Nephron progenitor cell (in vitro differentiated cells): ENCODE data around the gene ATF5.
A peak's percentile ranks its signal among the peaks of the same experiment; 100 is the strongest.
"Not testable (repeated sequence)": the region's sequence is repeated elsewhere in the genome, so short reads cannot be mapped to it uniquely, and the experiment has no call there.

Source experiments
- DNase-seq: peaks from one replicate; pipeline ENCODE4 v3.0.0; 2021
- H3K27ac Mint-ChIP-seq: 2 replicates; pipeline ENCODE4 v1.8.0; 2021; ENCODE audit warnings: mild to moderate bottlenecking, moderate library complexity, mixed read lengths
- H3K27me3 Mint-ChIP-seq: 2 replicates; pipeline ENCODE4 v1.8.0; 2021; ENCODE audit warnings: mild to moderate bottlenecking, low read depth, mixed read lengths; ENCODE audit not compliant: poor library complexity
- H3K36me3 Mint-ChIP-seq: 2 replicates; pipeline ENCODE4 v1.8.0; 2021; ENCODE audit warnings: low read depth, mixed read lengths
- H3K4me1 Mint-ChIP-seq: 2 replicates; pipeline ENCODE4 v1.8.0; 2021; ENCODE audit warnings: mixed read lengths
- H3K4me3 Mint-ChIP-seq: 2 replicates; pipeline ENCODE4 v1.8.0; 2021; ENCODE audit warnings: mild to moderate bottlenecking, moderate library complexity, mixed read lengths
- H3K9me3 Mint-ChIP-seq: 2 replicates; pipeline ENCODE4 v1.8.0; 2021; ENCODE audit warnings: mild to moderate bottlenecking, moderate library complexity, mixed read lengths
- TF ChIP-seq, protein P1 (sequence below): fragments of 200-600 bp; sonication (generic); IDR thresholded peaks from 2 replicates; pipeline ENCODE4 v1.5.0; 2021; ENCODE audit warnings: antibody characterized with exemption

Gene ATF5

DNA sequence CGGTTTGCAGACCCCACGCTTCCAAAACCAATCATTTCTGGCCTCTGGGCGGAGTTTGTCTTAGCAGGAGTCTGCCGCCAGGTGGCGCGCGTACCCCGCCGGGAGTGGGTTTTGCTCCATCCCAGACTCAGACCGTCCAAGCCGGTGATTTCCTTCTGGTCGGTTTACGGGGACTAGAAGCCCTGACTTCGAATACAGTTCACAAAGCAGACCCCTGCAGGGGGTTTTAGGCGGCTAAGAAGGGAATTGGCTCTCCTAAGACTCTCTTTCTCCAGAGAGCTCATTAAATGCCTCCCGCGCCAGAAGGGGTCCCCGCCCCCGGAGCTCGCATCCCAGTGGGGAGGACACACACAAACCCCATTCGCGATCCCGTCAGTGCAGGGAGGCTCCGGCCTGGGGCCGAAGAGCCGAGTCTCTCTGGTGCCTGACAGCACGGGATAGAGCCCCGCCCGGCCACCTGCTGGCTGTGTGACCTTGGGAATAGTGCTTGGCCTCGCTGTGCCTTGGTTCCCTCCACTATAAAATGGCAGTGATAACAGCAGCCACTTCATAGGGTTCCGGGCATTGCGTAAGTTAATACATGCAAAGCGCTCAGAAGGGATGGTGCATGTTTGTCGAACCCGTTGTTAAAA, 8.9 kb downstream of the ATF5 start:
- DNase-seq: peak; percentile 93
- Mint-ChIP-seq H3K4me3 (no peak overlapping the region), H3K4me1 (peaks cover 17% of the 10 kb centered on the region), H3K27me3 (peaks cover 21% of the 10 kb centered on the region), H3K9me3 (no peaks in the 10 kb centered on the region), H3K27ac (no peak overlapping the region), H3K36me3 (peaks cover 9% of the 10 kb centered on the region)
- TF ChIP-seq, protein P1, sequence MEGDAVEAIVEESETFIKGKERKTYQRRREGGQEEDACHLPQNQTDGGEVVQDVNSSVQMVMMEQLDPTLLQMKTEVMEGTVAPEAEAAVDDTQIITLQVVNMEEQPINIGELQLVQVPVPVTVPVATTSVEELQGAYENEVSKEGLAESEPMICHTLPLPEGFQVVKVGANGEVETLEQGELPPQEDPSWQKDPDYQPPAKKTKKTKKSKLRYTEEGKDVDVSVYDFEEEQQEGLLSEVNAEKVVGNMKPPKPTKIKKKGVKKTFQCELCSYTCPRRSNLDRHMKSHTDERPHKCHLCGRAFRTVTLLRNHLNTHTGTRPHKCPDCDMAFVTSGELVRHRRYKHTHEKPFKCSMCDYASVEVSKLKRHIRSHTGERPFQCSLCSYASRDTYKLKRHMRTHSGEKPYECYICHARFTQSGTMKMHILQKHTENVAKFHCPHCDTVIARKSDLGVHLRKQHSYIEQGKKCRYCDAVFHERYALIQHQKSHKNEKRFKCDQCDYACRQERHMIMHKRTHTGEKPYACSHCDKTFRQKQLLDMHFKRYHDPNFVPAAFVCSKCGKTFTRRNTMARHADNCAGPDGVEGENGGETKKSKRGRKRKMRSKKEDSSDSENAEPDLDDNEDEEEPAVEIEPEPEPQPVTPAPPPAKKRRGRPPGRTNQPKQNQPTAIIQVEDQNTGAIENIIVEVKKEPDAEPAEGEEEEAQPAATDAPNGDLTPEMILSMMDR: peak; percentile 96

DNA sequence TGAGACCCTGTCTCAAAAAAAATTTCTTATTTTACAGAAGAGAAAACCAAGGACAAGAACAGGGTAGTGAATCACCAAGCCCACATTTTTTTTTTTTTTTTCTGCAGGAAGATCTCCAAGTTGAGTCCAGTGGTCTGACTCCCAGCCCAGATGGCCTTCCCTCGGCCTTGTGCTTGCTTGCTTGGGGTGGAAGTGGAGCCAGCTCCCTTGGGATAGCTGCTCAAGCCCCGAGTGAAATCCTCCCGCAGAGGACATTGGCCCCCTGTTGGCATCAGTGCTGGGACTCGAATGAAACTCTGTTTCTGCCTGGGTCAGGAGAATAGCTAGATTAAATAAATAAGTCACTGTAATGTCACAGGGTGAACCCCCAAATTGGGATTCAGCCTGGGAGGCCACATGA, 9.7 kb downstream of the ATF5 start:
- H3K27ac Mint-ChIP-seq: no peak overlapping the region
- DNase-seq: no peak
- no peaks in the 10 kb centered on the region for H3K9me3 Mint-ChIP-seq
- H3K4me3 Mint-ChIP-seq: no peak overlapping the region
- H3K4me1 Mint-ChIP-seq: peaks cover 17% of the 10 kb centered on the region
- TF ChIP-seq, protein P1: no peak
- peaks cover 27% of the 10 kb centered on the region for H3K27me3 Mint-ChIP-seq
- peaks cover 2% of the 10 kb centered on the region for H3K36me3 Mint-ChIP-seq

DNA sequence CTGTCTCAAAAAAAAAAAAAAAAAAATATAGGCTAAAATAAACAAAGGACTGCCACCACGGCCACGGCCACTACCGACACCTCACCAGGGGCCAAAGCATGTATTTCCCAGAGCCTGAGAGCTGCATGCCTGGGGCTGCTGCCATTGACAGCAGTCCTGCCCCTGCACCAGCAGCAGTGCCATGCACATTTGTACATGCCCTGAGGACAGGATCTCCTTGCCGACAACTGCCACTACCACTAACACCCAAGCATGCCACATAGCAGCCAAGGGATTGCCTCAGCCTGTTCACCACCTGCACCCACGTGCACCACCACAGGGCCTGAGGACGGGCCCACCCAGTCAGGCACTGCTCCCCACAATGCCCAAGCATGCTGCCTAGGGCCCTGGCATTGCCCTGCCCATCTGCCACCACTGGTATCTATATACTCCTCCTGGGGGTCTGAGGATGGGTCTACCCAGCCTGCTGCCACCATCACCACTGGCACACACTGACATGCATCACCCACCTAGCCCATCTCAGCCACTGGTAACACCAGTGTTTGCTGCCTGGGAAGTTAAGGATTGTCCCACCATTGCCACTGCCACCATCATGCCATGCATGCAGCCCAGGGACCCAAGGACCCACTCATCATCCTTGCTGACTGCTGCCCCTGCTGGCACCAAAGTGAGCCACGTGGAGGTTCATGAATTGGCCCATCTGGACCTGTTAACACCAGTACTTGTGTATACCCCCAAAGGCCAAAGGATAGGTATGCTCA, 10.9 kb downstream of the ATF5 start:
- H3K27me3 Mint-ChIP-seq: peaks cover 27% of the 10 kb centered on the region
- peaks cover 17% of the 10 kb centered on the region for H3K4me1 Mint-ChIP-seq
- H3K36me3 Mint-ChIP-seq: no peaks in the 10 kb centered on the region
- H3K27ac Mint-ChIP-seq: no peak overlapping the region
- H3K9me3 Mint-ChIP-seq: no peaks in the 10 kb centered on the region
- H3K4me3 Mint-ChIP-seq: no peak overlapping the region
- TF ChIP-seq, protein P1: no peak
- no peak for DNase-seq

DNA sequence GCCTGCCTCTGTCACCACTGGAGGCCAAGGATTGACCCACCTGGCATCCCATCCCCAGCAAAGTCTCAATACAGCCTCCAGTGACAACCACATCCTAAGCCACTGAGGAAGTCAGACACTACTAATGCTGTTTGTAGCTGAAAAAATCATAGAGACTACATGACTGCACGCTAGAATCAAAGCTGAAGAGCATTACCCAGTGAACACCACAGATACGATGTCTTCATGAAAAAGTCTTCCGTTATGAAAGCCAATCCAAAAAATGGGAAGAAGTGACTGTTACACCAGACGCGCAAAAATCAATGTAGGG, 11.4 kb downstream of the ATF5 start:
- peaks cover 23% of the 10 kb centered on the region for H3K27me3 Mint-ChIP-seq
- TF ChIP-seq, protein P1: no peak
- H3K27ac Mint-ChIP-seq: no peak overlapping the region
- H3K4me1 Mint-ChIP-seq: peaks cover 17% of the 10 kb centered on the region
- no peak overlapping the region for H3K4me3 Mint-ChIP-seq
- H3K36me3 Mint-ChIP-seq: no peaks in the 10 kb centered on the region
- no peaks in the 10 kb centered on the region for H3K9me3 Mint-ChIP-seq
- no peak for DNase-seq

DNA sequence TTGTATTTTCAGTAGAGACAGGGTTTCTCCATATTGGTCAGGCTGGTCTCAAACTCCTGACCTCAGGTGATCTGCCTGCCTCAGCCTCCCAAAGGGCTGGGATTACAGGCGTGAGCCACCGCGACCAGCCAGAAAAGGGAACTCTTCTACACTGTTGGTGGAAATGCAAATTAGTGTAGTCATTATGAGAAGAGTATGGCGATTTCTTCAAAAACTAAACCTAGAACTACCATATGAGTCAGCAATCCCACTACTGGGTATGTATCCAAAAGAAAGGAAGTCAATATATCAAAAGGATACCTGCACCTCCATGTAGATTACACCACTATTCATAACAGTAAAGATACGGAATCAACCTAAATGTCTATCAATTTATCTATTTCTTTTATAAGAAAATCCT, 15.6 kb downstream of the ATF5 start:
- not testable (repeated sequence) for H3K36me3 Mint-ChIP-seq, H3K27ac Mint-ChIP-seq, H3K9me3 Mint-ChIP-seq, H3K4me3 Mint-ChIP-seq, DNase-seq
- Mint-ChIP-seq H3K27me3 (peaks cover 16% of the 10 kb centered on the region), H3K4me1 (peaks cover 26% of the 10 kb centered on the region)

DNA sequence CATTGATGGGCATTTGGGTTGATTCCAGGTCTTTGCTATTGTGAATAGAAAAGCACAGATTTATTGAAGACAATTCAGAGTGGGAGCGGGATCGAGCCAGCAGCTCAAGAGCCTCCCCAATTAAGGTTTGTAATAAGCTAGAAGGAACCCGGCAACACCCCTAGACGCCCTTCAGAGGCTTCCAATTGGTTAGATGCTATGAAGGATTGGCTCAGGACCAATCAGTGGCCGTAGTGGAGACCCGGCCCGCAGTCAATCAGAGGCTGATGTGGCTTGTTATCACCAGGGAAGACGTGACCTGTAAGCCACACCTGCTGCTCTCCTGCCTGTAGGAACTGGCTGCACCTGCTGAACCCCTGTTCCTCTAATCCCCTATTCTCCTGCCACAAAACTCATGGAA, 17.4 kb downstream of the ATF5 start:
- Mint-ChIP-seq H3K4me1 (peaks cover 32% of the 10 kb centered on the region), H3K9me3 (no peaks in the 10 kb centered on the region), H3K36me3 (no peaks in the 10 kb centered on the region), H3K4me3 (no peak overlapping the region), H3K27me3 (peaks cover 16% of the 10 kb centered on the region), H3K27ac (no peak overlapping the region)
- TF ChIP-seq, protein P1: no peak
- DNase-seq: no peak
